NCI-H1694 (cell line): ENCODE results near the gene EPS15.
"Not testable (repeated sequence)": the region's sequence is repeated elsewhere in the genome, so short reads cannot be mapped to it uniquely, and the experiment has no call there.

Experiments used
- DNase-seq: peaks from one replicate; lab custom pipeline; 2025; lab: John Stamatoyannopoulos, UW

EPS15 gene

DNA sequence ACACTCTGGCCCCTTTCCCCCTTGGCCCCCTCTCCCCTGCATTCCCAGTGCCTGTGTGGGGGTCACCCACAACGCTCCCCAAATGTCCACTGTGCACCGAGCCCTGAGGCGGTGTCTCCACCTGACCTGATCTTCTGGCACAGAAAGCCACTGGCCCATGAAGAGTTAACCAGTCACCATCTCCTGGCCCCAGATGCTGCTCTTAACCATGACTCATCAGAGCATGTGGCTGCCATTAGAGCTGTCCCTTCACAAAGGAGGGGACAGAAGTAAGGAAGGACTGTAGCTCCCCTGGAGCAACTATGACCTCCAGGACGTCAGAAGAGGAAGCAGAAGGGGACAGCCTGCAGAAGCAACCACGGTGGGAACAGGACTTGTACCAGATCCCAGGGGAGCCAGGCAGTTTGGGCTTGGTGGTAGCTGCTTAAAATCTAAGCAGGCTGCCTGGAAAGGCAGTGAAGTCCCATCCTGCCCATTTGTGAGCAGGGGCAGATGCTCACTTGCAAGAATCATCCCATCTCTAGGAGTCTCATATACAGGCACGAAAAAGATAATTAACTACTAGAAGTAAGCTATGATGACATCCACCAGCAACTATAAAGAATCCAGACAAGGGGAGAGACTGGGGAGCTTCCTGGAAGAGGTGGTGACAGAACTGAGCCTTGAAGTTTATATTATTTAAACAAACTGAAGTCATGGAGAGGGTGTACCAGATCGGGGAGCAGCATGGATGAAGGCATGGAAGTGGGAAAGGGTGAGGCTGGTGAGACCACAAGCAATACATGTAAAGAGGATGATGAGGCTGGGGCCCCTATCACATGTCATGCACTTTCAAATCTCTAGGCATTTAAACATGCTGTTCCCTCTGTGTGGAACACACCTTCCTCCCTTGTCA, 187.6 kb downstream of the EPS15 start:
- peak; percentile 49 for DNase-seq

DNA sequence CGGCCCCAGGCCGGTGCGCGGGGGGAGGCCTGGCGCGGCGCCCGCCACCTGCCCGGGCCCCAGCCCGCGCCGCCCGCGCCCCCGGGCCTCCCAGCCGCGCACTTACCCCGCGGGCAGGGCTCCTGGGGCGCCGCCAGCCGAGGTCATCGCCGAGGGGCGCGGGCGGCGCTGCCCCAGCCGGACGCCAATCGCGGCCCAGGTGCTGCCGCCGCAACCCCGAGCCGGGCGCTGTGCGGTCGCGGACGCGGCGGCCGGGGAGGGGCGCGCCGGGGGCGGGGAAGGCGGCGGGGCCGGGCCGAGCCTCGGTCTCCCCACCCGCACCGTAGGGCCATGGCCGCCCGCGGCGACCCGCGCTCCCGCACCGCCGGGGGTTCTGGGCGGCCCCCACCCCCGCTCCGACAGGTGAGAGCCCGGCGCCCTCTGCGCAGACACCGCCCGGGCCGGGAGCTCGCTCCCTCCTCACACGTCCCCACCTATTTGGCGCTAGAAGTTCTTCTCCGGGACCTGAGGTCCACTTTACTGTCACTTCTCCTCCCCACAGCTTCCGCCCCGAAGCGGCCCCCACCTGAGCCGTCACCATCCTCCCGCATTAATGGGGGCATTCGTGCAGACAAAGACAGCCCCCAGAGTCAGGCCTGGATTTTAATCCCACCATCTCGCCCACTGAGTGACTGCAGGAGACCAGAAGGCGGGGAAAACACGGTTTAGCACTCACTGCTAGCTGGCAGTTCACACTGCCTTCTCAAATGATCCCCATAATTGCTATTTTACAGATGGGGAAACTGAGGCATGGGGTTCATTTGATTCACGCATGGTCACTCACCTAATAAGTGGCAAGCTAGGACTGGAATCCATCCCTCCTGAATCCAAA, 188.5 kb downstream of the EPS15 start, which contains the start of gene TTC39A:
TTC39A (minus strand) TSS at position 232 of the 871 bp plus-strand sequence; CDS start at position 147, 85 bp downstream.
- DNase-seq, result no peak

DNA sequence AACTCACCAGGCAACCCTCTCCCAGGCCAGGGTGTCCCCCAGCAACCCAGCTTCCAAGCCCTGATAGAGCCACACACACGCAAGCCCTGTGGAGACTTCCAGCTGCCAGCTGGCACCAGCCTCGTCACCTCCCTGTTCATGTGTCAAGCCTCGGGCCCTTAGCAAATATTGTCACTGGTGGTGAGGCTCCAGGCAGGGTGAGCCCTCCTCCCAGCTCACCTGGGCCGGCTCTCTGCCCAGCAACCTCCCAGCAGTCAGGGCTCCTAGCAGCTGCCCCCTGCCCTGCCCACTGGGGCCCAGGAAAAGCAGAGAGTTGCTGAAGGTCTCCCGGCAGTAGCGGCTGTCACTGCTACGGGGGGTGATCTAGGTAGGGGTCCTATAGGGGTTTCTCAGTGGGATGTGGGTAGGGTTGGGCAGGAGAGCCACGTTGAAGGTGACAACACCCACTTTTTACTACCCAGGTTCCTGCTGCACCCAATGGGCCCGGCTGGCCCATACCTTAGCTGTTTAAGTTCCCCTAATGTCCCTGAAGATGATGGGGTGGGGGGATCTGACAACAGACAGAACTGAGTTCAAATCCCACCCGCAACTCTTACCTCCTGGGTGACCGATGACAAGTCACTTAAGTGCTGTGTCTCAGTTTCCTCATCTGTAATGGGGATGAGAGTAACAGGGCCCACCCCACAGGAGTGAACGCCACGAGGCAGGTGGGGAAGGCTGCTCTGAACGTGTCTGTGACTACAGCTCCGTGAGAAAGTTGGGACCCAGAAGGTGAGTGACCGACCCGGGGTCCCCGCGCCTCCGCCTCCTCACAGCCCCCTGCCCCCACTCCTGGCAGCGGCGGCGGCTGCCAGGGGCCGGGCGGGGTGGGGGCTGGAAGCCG, 189.4 kb downstream of the EPS15 start:
- DNase-seq, result no peak

DNA sequence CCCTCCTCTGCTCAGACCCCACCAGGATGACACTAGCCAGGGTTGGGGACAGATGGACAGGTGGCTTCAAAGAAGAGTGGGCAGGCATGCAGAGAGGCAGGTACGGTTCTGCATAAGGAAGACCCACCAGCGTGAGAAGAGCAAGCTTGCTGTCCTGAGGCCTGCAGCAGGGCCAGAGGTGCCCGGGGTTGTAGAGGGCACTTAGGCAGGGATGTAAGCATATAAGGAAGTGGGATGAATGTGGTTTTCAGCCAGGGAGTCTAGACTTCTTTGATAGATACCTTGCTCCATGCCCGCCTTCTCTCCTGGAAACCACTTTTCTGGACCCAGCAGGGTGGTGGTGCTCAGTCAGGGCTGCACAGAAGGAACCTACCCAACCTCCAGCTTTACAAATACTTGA, 190.1 kb downstream of the EPS15 start:
- no peak for DNase-seq

DNA sequence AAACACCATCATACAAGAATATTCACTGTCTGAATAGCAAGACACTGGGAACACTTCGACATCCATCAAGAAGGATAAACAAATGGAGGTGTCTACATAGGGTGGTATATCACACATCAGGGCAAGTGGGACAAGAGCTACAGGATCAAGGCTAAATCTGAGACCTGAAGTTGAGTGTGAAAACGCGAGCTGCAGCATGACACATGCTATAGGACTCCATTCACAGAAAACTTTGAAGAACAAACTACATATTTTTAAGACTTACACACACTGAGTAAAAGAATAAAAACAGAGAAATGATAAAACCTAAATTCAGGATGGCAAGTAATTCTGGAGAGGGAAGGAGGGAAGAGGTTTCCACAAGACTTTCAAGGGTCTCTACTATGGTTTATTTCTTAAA, 190.8 kb downstream of the EPS15 start:
- DNase-seq, result no peak

DNA sequence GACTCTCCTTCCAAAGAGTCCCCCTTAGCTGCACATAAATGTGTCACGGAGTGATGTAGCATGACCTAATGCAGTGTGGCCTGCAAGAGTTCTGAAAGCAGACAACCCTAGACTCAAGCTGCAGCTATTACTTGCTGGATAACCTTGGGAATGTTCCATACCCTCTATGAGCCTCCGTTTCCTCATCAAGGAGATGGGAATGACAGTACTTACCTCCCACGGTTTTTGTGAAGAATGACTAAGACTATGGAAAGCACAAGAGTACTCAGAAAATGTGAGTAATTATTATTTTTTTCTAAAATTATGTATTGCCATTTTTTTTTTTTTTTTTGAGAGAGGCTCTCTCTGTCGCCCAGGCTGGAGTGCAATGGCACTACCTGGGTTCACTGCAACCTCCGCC, 191.7 kb downstream of the EPS15 start:
- DNase-seq, result no peak

DNA sequence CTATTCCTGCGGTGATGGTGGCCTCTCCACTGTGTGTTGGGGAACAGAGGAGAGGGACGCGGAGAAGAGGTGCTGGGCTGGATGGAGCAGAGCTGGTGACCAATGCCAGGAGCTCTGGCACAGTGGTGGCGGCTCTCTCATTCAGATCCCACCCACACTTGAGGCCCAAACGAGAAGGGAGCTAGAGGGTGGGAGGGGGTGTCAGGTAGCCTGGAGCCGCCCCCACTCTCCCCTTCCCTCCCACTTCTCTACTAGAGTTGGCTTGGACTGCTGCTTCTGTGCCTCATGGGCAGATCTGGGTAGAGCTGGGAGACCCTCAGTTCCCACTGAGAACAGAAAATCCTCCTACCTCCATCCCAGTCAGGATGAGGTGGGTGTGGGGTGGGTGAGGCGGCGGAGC, 192.2 kb downstream of the EPS15 start:
- no peak for DNase-seq

DNA sequence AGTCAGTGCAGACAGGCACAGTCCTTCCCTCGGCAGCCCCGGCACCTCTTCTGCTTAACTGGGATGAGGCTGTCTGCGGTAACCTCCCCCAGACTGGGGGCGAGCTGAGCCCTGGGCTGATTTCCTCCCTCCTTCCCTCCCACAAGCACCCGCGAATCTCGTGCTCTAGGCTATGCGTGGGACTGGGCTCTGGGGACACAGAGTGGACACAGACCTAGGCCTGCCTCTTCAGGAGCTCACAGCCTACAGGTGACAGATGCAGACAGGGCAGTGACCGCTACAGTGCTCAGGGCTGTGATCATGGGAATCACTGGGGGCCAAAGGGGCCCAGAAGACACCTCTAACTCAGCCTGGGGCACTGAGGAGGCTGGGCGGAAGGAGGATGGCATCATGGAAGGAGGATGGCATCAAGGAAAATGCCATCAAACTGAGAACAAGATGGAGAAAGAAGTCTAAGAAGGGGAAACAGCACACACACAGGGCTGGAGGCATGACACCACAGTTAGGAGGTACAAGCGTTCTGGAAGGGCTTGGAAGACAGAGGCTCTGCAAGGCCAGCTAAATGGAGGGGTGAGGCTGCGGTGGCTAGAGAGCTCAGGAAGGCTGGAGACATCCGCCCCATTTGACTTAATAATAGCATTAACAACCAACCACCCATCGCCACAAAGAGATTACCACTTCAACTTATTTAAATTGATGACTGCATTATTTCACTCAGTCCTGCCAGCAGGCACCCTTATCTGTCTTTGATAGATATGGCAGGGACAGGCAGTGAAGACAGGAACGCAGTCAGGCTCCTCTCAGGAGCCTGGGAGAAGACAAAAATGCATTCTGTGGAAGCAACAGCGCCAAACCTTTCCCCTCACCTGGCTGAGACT, 192.9 kb downstream of the EPS15 start:
- no peak for DNase-seq

DNA sequence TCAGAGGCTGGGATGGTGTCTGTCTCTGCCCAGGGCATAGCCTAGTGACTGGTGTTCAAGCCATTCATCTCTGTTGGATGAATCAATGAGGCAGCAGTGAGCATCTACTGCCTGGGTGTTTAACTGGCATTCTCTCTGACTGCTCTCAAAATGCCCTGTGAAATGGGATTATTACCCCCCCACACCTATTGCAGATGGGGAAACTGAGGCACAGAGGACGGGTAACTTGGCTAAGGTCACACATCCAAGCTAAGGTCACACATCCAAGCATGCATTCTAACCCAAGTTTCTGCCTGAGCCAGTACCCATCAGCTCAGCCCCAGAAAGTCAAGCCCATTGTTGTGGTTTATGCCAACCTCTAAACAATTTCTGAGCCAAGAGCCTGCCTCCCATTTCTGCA, 193.7 kb downstream of the EPS15 start:
- DNase-seq, result no peak

DNA sequence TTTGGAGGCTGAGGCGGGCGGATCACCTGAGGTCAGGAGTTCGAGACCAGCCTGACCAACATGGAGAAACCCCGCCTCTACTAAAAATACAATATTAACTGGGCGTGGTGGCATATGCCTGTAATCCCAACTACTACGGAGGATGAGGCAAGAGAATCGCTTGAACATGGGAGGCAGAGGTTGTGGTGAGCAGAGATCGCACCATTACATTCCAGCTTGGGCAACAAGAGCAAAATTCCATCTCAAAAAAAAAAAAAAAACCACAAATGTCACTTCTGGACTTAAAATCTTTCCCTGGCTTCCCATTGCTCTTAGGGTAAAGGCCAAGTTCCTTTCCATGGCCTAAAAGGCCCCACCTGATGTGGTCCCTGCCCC, 194.1 kb downstream of the EPS15 start:
- not testable (repeated sequence) for DNase-seq

DNA sequence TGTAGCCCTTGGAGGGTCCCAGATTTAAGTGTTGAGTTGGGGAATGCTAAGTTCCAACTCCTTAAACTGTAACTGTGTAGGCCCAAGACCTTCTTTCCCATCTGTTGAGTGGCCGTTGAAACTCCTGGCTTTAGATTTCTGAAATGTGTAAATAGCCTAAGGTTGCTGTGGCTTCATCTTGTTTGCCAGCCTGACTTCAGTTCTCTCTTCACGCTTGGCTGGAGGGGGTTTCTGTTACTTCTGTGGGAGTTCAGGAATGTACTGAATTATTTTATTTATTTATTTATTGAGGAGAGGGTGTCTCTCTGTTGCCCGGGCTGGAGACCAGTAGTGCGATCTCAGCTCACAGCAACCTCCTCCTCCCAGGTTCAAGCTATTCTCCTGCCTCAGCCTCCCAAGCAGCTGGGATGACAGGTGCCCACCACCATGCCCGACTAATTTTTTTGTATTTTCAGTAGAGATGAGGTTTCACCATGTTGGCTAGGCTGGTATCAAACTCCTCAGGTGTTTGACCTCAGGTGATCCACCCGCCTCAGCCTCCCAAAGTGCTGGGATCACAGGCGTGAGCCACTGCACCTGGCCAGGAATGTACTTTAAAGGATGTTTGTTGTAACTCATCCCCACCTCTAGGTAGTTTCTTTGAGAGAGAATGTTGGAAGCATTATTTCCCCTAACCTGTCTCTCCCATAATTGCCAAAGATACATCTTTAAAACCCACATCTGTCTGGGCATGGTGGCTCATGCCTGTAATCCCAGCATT, 194.6 kb downstream of the EPS15 start:
- no peak for DNase-seq

DNA sequence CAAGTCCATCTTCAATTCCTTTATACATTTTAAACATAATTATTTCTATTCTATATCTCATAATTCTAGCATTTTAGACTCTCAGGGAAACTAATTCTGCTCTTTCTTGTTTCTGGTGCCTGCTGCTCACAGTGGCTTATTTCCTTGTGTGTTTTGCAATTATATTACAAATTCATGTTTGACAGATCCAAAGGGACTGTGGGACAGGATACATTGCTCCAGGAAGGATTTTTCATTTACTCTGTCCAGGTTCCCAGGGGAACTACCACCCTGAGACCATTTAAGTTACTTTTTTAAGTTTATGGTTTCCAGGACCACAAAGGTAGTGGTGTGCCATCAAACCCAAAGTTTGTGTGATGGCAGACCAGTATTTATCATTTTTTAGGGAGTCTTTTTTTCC, 195.3 kb downstream of the EPS15 start:
- DNase-seq, result no peak

DNA sequence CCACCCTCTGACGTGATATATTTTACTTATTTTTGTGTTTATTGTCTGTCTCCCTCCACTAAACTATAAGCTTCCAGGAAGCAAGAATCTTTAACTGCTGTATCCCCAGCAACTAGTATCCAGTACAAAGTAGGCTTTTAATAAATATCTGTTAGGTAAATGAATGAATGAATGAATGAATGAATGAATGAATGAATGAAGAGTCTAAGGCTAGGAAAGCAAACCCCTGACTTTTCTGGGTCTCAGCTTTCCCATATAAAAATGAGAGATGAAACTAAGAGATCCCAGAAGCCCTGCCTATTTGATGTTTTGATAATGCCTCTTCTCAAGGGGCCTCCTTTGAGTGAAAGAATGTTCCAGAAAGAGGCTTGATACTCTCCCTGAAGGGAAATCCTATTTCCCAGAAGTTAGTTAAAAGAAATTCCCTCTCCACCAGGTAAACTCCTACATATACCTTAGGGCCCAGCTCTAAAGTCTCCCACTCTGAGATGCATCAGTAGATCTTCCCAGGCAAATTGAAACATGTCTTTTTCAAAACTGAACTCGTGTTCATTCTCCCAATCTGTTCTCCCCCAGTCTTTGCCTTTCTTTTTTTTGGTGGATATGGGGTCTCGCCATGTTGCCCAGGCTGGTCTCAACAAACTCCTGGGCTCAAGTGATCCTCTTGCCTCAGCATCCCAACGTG, 196.5 kb downstream of the EPS15 start:
- DNase-seq, result no peak

DNA sequence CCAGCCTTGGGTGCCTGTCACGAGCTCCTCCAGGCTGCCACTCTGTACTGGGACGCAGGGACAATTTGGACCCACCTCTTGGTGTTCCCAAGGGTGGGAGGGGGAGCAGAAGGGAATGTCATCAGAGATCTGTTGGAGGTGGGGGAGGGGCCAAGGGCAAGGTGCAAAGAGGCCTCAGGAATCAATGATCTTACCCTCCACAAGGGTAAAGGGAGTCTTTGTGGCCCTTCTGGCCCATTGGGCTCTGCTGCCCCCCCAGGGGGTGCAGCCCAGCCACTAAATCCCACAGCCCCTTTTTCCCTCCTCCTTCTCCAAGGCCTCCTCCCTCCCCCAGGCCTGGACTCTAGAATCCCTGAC, 197.2 kb downstream of the EPS15 start:
- no peak for DNase-seq

DNA sequence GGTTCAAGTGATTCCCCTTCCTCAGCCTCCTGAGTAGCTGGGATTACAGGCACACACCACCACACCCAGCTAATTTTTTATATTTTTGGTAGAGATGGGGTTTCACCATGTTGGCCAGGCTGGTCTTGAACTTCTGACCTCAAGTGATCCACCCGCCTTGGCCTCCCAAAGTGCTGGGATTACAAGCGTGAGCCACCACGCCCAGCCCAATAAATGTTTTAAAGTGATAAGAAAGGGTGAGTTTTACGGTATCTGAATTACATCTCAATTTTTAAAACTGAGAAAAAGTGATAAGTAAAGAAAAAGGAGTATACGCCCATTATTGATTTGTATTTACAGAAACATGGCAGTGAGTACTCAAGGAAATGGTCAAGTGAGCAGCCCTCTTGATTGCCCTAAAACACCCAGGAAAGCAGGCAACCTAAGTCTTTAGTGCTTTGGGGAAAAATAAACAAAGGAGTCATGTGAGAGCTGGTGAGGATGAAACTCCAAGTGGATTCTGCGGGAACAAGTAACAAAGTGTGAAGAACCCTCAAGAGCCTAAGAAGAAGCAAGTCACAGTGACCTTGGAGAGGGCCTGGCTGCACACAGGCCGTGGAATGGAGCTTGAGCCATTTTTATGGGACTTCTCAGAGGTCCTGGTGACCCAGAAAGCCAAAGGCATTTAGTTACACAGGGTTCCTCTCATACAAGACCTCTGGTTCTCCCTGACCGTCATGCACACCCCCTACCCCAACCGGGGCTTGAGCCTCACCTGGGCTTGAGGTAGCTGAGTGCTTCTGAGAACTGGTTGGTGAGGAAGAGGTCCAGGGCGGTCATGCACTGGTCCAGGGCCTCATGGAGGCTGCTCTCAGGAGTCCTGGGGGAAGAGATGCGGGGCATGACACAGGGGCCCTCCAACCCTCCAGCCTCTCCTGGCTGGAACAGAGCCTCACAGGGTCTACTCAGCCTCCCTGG, 197.8 kb downstream of the EPS15 start:
- DNase-seq, result no peak

DNA sequence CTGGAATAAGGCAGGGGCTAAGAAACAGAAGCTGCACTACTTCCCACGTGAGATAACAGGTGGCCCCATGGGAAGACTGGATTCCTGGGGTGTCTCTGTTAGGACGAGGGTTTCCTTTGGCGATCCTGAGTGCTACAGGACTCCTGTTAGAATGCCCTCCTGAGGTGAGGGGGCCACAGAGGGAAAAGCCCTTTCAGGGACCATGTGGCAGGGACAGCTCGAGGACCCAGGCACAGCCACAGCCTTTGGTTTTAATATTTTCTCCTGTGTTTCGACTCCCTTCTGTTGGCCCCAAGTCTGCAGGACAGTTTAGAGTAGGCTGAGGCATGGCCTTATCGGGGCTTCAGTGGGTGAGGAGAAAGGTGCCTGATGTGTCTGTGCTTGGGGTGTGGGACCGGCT, 201.3 kb downstream of the EPS15 start:
- no peak for DNase-seq

DNA sequence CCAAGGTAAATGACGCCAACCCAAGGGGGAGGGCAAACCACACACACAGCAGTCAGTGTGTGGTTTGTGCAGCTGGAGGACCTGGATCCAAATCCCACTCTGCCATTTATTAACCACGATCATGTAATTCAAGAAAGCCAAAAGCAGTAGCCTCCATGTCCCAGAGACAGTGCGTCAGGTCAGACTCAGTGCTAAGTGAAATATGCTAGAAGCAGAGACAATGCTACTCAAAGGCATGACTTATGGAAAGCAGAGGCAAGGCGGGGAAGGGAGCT, 202.3 kb downstream of the EPS15 start:
- DNase-seq, result no peak

DNA sequence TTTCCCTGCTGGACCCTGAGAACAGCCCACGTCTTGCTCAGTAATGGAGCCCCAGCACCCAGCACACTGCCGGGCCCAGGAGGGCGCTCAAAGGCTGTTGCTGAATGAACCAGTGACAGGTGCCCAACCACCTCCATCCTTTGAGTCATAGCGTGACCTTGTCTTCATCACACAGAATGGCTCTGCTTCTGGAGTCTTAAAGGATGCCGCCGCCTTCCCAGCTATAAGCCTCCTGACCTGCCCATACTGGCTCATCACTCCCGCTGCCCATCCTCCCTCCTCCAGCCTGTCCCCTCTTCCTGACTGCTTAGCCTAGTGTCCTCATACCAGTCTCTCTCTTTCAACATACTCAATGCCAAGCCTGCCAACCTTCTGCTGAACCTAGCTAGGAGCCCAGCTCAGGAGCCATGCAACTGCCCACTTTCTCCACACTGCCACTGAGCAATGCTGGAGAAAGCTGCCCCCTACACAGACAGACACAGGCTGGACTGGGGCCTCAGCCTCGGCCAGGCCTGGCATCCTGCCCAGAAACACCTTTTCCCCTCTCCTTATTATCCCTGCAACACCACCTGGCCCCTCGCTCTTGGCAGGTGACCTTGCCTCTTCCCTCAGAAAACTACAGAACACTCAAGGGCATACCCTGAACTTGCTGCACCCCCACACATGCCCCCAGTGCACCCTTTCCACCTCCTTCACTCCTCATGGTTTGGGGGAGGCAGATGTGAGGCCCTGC, 202.8 kb downstream of the EPS15 start:
- no peak for DNase-seq
